GM19324 (cell line): ENCODE measurements around the gene CLEC4D.
"Not testable (repeated sequence)": the region's sequence is repeated elsewhere in the genome, so short reads cannot be mapped to it uniquely, and the experiment has no call there.

ENCODE experiments used
- ATAC-seq: cut with Tn5 transposase; IDR thresholded peaks from one replicate; pipeline ENCODE4 v1.9.1; 2021; ENCODE audit warnings: mild to moderate bottlenecking, moderate library complexity; ENCODE audit not compliant: unreplicated experiment, low FRiP score

The CLEC4D gene

DNA sequence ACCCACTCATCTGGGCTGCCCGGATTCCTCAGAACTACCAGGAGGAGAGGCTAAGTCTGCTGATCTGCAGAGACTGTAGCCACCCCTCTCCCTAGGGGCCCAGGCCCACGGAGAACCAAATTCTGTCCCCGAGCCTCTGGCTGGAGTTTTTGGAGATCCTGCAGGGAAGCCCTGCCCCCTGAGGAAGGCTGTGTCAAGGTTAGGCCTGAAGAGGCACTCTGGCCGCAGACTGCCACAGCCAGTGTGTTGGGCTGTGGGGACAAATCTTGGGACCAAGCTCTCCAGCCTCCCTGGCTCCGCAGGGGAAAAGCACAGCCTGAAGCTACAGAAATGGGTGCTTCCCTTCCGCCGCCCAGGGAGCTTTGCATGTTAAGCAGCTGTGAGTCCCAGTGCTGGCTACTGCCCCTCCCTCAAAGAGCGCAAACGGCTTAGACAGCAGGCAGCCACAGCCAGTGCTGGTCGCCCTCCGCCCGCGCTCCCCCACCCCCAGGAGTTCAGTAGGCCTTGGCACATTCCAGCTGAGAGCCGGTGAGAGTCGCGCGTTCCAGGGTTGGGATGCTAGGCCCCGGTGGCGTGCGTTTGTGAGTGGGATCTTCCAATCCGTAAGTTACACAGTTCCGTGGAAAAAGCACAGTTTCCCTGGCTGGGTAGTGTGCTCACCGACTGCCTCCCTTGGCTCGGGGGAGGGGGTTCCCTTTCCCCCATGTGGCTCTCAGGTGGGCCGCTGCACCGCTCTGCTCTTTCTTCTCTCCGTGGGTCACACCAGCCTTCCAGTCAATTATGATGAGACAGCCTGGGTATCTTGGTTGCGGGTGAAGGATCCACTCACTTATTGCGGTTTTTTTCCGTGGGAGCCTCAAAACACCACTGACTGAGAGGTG is 14.2 kb downstream of the CLEC4D start:
- ATAC-seq: no peak

DNA sequence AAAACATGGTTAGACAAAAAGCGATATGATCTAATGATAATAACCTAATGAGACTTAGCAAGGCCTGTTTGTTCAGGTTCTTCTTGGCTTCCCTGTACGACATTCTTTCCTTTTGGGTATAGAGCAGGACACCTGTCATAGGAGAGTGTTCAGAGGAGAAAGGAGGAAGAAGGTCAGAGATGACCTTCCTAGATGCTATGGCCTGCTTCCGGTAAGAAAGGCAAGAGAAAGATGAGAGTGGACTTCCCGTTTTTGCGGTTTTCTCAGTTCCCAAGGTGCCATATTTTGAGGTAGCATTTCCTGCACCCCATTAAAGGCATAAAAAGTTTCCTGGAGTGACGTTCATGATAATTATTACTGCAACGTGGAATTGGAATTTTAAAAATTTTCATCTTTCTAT is 18.7 kb downstream of the CLEC4D start:
- no peak for ATAC-seq

DNA sequence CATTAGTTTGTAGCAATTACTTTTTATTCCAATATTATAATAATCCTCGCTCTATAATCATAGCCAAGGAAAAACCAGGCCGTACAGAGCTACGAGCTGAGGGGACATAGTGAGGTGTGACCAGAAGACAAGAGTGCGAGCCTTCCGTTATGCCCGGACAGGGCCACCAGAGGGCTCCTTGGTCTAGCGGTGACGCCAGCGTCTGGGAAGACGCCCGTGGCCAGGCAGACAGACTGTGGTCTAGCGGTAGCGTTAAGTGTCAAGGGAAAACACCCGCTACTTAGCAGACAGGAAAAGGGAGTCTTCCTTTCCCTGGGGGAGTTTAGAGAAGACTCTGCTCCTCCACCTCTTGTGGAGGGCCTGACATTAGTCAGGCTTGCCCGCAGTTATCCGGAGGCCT is 24.5 kb downstream of the CLEC4D start:
- ATAC-seq: not testable (repeated sequence)

DNA sequence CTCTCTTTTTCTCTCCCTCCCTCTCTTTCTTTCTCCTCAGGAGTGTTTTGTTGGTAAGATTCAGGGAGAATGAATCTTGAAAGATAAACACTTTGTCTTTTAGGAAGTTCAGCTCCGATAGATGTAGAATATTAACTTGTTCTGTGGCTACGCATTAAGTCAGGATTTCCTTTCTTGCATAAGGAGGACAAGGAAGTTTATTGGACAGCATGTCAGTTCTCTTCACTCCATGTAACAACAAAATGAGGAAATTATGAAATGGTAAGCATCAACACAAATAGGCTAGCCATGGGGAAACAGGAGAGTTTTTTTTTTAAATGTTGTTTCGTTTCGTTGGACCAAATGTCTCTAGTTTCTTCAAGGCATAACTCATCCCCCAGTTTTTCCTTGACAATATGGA is 27.5 kb downstream of the CLEC4D start, which contains the start of gene CLEC4E:
TSS of gene CLEC4E (minus strand) at position 75 of the 400 bp plus-strand sequence. CDS start 108 bp downstream, outside the sequence.
- ATAC-seq: not testable (repeated sequence)

DNA sequence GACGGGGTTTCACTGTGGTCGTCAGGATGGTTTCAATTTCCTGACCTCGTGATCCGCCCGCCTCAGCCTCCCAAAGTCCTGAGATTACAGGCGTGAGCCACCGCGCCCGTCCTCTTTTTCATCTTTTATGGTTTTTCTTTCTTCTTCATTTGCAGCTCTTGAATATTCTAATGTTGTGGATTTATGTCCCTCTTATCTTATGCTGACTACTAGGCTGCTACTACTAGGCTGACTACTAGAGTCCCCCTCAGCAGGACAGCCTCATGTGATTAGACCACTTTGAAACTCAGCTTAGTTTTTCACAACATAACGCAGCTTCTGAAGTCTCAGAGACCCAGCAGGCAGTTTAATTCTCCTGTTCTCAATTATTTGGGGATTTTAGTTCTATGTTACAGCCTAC is 28.3 kb downstream of the CLEC4D start:
- ATAC-seq: no peak

DNA sequence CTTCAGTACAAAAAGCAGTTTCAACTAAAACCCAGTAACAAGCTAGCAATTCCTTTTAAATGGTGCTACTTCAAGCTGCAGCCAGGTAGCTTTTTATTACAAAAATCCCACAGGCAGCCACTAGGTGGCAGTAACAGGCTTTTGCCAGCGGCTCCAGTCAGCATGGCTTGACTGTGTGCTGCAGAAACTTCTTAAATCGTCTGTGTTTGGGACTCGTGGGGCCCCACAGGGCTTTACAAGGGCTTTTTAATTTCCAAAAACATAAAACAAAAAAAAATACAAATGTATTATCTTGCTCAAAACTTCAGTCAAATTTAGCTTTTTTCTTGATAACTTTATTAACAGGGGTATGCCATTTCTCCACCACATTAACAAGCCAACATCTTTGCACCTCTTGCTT is 31.0 kb downstream of the CLEC4D start:
- ATAC-seq: no peak

DNA sequence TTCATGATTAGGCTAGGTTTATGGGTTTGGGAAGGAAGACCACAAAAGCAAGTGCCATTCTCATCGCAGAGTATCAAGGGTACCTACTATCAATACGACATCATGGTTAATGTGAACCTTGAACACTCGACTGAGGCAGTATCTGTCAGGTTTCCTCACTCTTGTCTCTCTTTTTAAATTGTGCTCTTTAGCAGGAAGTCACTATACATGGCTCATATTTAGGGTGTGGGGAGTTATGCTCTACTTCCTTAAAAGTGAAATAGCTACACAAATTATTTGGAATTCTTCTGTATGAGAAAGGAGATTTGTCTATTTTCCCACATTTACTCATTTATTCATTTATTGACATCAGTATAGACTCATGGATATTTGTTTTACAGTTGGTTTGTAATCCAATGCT is 33.3 kb downstream of the CLEC4D start:
- ATAC-seq: no peak

DNA sequence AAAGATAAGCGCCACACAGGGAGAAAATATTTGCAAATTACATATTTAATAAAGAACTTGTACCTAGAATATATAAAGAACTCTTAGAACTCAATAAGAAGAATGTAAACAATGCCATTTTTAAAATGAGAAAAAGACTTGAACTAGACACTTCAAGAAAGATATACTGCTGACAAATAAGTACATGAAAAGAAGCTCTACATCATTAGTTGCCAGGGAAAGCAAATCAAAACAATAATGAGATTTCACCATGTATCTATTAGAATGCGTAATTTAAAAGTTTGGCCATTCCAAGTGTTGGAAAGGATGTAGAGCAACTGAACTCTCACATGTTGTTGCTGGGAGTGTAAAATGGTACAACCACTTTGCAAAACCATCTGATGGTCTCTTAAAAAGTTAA is 34.3 kb downstream of the CLEC4D start:
- ATAC-seq: no peak

DNA sequence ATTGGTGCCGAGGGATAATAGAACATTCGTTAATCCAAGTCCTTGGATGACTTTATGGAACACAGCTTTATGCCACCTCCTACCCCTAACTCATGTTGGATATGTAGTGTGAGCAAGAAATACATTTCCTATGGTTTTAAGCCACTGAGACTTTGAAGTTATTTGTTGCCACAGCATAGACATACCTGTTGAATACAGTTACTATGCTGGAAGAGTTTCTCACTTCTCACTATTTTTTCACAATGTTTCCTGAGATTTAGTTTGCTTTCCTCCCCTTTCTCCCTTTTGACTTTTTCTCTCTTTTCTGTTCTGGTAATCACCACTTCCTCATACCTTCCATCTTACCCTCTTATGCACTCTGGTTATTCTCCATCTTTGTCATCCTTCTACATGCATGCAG is 34.9 kb downstream of the CLEC4D start:
- ATAC-seq: no peak

DNA sequence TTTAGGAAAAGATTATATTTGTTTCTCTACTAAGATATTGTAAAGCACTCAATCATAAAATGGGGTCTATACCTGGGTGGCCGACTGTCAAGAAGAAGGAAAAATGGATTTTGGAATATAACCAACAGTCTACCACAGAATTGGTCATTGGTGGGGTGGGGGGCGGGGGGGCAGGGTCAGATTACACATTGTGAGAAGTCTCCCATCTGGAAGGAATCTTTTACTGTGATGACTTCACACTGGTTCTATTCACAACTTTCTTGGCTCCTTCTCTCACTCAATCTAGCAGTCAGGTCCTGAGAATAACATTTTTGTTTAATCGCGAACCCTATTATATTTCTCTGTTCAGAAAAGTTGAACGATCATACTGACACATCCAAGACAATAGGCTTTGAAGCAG is 36.1 kb downstream of the CLEC4D start:
- ATAC-seq: no peak

DNA sequence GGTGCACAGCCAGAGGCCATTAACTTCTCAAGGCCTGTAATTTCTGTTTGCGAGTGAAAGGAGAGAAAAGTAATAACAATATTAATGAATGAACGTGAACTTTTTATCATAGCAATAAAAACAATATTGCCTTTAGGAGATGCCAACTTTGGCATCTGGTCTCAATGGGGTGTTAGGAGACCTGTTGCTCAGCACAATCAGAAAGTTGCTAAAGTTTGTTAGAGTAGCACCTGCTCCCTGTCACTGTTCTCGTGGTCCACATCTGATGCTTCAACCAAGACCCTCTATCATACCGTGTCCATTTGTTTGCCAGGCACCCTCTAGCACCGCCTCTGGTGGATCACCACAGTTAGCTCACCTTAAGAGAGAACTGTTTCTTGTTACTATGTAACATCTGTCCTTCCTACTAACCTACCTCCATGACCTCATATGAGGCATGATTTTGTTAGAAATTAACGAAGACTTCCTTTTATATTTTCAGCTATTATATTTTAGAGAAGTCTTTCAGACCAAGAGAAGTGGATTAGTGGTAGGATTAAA is 39.9 kb downstream of the CLEC4D start:
- no peak for ATAC-seq

DNA sequence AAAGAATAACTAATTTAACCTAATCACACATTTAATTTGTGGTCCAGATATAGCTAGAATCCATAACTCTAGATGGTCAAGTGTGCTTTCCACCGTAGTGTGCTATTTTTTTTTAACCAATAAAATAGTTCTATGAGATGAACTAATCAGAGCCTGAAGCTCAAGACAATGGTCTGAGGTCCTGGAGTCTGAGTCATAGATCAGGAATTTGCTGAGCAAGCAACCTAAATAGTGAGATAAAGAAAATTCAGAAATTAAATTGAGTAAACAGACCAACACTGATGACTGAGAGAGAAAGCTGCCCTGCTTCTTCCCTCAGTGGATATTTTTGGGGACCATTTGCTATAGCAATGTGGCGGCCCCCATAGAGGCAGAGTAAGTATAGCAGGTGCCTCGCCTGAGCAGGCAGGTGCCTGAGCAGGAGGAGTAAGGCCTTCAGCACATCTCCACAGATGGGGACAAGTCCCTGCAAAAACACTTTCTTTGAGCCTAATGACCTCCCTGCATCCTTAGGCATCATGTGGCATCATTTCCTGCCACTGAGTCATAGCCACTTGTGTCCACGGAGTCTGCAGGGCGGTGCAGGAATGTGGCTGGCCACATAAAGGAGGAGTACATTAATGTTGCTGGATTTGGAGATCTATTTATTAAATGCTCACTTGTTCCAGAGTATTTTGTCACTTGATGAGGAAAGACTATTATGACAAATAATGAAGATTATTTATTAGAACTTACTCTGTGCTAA is 41.3 kb downstream of the CLEC4D start:
- no peak for ATAC-seq

DNA sequence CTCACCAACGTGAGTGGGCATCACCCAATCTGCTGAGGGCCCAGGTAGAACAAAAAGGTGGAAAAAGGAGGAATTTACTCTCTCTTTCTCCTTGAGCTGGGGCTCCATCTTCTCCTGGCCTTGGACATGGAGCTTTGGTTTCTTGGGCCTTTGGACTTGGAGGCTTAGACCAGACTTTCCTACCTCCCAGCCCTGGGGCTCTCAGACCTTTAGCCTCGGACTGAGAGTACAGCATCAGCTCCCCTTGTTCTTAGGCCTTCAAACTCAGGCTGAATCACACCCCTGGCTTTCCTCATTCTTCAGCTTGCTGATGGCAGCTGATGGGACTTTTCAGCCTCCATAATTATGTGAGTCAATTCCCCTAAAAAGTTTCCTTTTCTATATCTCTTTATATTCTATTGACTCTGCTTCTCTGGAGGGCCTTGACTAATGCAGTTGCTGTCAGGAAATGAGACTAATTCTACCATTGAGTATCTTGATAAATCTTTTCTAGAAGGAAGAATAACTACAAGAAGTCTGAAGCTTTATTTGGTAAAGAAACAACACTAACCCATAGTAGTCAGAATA is 43.3 kb downstream of the CLEC4D start:
- ATAC-seq: no peak

DNA sequence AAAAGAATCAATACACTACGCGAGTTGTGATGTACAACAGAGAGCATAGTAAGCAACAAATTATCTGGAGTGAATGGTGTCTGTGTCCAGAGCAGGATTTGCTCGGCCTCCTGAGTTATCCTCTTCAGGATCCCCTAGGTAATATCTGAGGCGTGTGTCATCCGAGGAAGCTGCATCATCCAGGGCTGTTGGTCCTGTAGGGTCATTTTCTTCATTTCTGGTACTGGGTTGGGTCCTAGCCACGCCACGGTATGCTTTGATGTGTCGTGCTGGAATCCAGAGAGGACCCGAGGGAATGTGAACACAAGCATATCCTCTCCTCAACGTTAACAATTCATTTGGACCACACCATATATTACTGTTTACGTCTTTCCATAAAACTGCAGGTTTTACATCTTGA is 46.4 kb downstream of the CLEC4D start:
- ATAC-seq: no peak

DNA sequence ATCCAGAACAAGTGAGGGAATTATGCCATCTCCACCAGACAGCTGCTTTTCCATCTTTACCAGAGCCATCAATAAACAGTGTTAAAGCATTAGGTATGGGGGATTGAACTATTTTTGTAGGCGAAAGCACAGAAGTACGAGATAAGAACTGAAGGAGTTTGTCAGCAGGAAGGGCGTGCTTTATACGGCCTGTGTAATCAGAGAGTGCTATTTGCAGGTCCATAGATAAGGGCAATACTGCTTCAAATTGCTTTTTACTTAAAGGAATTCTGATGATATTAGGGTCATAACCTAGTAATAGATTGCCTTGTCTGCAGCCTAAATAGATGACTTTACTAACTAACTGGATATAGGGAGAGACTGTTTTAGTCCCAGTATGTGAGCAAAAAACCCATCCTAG is 47.7 kb downstream of the CLEC4D start:
- ATAC-seq: no peak

DNA sequence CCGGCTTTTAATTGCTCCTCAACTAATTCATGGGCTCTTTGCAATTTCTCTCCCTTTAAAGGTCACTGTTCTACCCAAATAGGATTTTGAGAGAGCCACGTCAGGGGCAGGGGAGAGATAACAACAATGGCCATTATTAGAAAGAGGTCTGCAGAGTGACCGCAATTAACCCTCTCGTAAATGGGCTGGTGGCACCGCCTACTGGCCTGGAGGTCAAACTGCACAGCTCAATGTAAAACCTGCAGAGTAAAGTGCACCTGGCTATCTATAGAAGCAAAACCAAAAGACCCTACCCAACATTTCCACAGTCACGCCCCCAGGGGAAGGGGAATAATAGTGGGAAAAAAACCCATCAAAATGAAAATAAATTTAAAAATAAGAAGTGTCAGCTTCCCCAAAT is 49.0 kb downstream of the CLEC4D start:
- no peak for ATAC-seq

DNA sequence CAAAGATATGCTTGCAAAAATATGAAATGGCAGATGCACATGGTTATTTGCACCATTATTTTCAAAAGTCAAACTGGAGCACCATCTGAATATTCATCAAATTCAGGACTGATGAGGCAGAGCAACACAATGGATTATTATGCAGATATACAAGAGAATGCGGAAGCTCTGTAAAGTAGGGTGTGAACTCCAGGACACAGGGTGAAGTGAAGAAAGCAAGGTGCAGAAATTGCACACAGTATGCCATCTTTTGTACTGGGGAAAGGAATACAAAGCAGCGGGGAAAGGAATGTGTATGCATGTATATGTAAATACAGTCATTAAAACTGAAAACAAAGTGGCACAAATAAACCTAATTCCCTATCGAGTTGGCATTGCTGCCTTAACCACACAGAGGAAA is 50.1 kb downstream of the CLEC4D start:
- no peak for ATAC-seq

DNA sequence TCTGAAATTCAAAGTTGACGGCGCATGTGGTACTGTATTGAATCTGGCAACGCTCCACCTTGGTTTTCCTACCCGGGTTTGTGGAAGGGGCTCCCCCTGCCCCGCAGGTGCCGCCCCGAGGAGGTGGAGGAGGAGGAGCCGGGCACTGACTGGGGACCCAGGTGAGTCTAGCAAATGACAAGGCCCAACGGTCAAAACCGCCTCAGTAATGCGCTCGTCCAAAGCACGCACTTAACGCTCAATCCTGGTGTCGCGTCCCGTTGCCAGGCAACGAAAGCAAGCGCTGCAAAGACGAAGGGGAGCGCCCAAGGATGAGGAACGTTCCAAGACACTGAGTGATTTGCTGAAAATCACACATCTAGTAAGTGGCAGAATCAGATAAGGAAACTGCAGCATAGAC is 51.4 kb downstream of the CLEC4D start:
- no peak for ATAC-seq

DNA sequence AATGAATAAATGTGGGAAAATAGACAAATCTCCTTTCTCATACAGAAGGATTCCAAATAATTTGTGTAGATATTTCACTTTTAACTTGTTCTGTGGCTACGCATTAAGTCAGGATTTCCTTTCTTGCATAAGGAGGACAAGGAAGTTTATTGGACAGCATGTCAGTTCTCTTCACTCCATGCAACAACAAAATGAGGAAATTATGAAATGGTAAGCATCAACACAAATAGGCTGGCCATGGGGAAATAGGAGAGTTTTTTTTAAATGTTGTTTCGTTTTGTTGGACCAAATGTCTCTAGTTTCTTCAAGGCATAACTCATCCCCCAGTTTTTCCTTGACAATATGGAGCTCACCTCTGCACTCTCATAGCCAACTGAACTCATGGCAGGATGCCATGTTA is 52.7 kb downstream of the CLEC4D start:
- not testable (repeated sequence) for ATAC-seq

DNA sequence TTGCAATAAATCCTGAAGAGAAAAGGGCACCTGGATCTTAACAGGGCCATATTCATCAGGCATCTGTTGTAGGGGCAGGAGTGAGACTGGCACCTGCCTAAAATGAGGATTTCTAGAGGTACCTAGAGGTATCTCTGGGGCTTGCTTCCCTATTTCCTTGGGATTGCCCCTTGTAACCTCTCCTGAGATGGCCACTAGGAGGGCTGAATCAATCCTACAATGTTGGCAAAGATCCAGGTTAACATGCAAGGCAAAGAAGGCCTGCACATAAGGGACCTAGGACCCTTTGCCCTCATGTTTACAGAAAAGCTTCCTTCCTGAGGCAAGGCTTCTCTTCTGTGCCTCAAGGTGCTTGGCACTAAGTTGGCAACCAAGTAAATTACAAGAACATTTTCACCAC is 53.2 kb downstream of the CLEC4D start:
- ATAC-seq: no peak
